Duodenal mucosa (tissue), 2 donors: ENCODE data around the gene PDGFD.

Source experiments
- H3K27ac ChIP-seq: one replicate; pipeline ENCODE4 v1.7.0; 2013; ENCODE audit warnings: low read depth, low read length
- H3K27me3 ChIP-seq, 2 donors: one replicate each; pipeline ENCODE4 v1.7.0; 2013; ENCODE audit warnings: low read length in 2 of 2, control low read depth in 1 of 2; ENCODE audit not compliant: insufficient read depth in 2 of 2, control insufficient read depth in 1 of 2
- H3K36me3 ChIP-seq, 2 donors: one replicate each; pipeline ENCODE4 v1.7.0; 2013; ENCODE audit warnings: low read length in 2 of 2, control low read depth in 1 of 2; ENCODE audit not compliant: insufficient read depth in 2 of 2, control insufficient read depth in 1 of 2
- H3K4me1 ChIP-seq, 2 donors: one replicate each; pipeline ENCODE4 v1.7.0; 2013; ENCODE audit warnings: low read length in 2 of 2, control low read depth in 1 of 2; ENCODE audit not compliant: insufficient read depth in 2 of 2, control insufficient read depth in 1 of 2
- H3K4me3 ChIP-seq, 2 donors: one replicate each; pipeline ENCODE4 v1.7.0; 2013; ENCODE audit warnings: low read length in 2 of 2, low read depth in 1 of 2
- H3K9ac ChIP-seq, 2 donors: one replicate each; pipeline ENCODE4 v1.7.0; 2013; ENCODE audit warnings: low read length in 2 of 2, low read depth in 1 of 2
- H3K9me3 ChIP-seq, 2 donors: one replicate each; pipeline ENCODE4 v1.7.0; 2013; ENCODE audit warnings: low read length in 2 of 2, control low read depth in 1 of 2; ENCODE audit not compliant: control insufficient read depth in 1 of 2

Gene PDGFD

GRCh38 chr11:103894673-103895072, 269.3 kb downstream of the PDGFD start:
- Histone ChIP-seq H3K27ac (no peak overlapping the region), H3K9me3 (peaks cover 0 to 3% of the 10 kb centered on the region in 2 donors), H3K36me3 (no peaks in the 10 kb centered on the region), H3K4me1 (no peaks in the 10 kb centered on the region), H3K4me3 (no peak overlapping the region), H3K9ac (no peak overlapping the region), H3K27me3 (no peaks in the 10 kb centered on the region)

- Histone ChIP-seq H3K4me3 (no peak overlapping the region), H3K27ac (no peak overlapping the region), H3K36me3 (no peaks in the 10 kb centered on the region), H3K9me3 (peaks cover 0 to 3% of the 10 kb centered on the region in 2 donors), H3K4me1 (no peaks in the 10 kb centered on the region), H3K9ac (no peak overlapping the region), H3K27me3 (no peaks in the 10 kb centered on the region)
Measured at GRCh38 chr11:103894034-103894433, 269.9 kb downstream of the PDGFD start.

GRCh38 chr11:103893371-103893770, 270.6 kb downstream of the PDGFD start:
- peaks cover 0 to 3% of the 10 kb centered on the region in 2 donors for H3K9me3 ChIP-seq
- H3K27me3 ChIP-seq = no peaks in the 10 kb centered on the region
- no peaks in the 10 kb centered on the region for H3K36me3 ChIP-seq
- no peak overlapping the region for H3K4me3 ChIP-seq
- no peak overlapping the region for H3K9ac ChIP-seq
- H3K4me1 ChIP-seq = no peaks in the 10 kb centered on the region
- H3K27ac ChIP-seq = no peak overlapping the region

- no peak overlapping the region for H3K27ac ChIP-seq
- no peak overlapping the region for H3K9ac ChIP-seq
- peaks cover 0 to 3% of the 10 kb centered on the region in 2 donors for H3K9me3 ChIP-seq
- H3K36me3 ChIP-seq = no peaks in the 10 kb centered on the region
- H3K4me1 ChIP-seq = no peaks in the 10 kb centered on the region
- H3K27me3 ChIP-seq = no peaks in the 10 kb centered on the region
- no peak overlapping the region for H3K4me3 ChIP-seq
Measured at GRCh38 chr11:103892603-103893002, 271.3 kb downstream of the PDGFD start.

GRCh38 chr11:103890654-103891053, 273.3 kb downstream of the PDGFD start:
- Histone ChIP-seq H3K27ac (no peak overlapping the region), H3K4me1 (no peaks in the 10 kb centered on the region), H3K9me3 (peaks cover 0 to 3% of the 10 kb centered on the region in 2 donors), H3K36me3 (no peaks in the 10 kb centered on the region), H3K4me3 (no peak overlapping the region), H3K27me3 (no peaks in the 10 kb centered on the region), H3K9ac (no peak overlapping the region)

- H3K27me3 ChIP-seq = no peaks in the 10 kb centered on the region
- H3K4me1 ChIP-seq = no peaks in the 10 kb centered on the region
- H3K36me3 ChIP-seq = no peaks in the 10 kb centered on the region
- H3K9me3 ChIP-seq = peaks cover 0 to 3% of the 10 kb centered on the region in 2 donors
- H3K9ac ChIP-seq = no peak overlapping the region
- no peak overlapping the region for H3K27ac ChIP-seq
- no peak overlapping the region for H3K4me3 ChIP-seq
Measured at GRCh38 chr11:103889679-103890078, 274.3 kb downstream of the PDGFD start.

- no peaks in the 10 kb centered on the region for H3K4me1 ChIP-seq
- no peaks in the 10 kb centered on the region for H3K36me3 ChIP-seq
- H3K9me3 ChIP-seq = peaks cover 0 to 3% of the 10 kb centered on the region in 2 donors
- H3K4me3 ChIP-seq = no peak overlapping the region
- H3K27me3 ChIP-seq = no peaks in the 10 kb centered on the region
- H3K27ac ChIP-seq = no peak overlapping the region
- no peak overlapping the region for H3K9ac ChIP-seq
Measured at GRCh38 chr11:103888541-103888951, 275.4 kb downstream of the PDGFD start.

GRCh38 chr11:103887001-103887658, 276.8 kb downstream of the PDGFD start:
- H3K4me1 ChIP-seq = no peaks in the 10 kb centered on the region
- H3K4me3 ChIP-seq = no peak overlapping the region
- H3K9me3 ChIP-seq = peaks cover 0 to 3% of the 10 kb centered on the region in 2 donors
- no peak overlapping the region for H3K9ac ChIP-seq
- H3K36me3 ChIP-seq = no peaks in the 10 kb centered on the region
- H3K27ac ChIP-seq = no peak overlapping the region
- no peaks in the 10 kb centered on the region for H3K27me3 ChIP-seq

GRCh38 chr11:103883856-103884255, 280.1 kb downstream of the PDGFD start:
- no peaks in the 10 kb centered on the region for H3K27me3 ChIP-seq
- H3K27ac ChIP-seq = no peak overlapping the region
- H3K36me3 ChIP-seq = no peaks in the 10 kb centered on the region
- no peaks in the 10 kb centered on the region for H3K4me1 ChIP-seq
- no peak overlapping the region for H3K4me3 ChIP-seq
- no peaks in the 10 kb centered on the region for H3K9me3 ChIP-seq
- H3K9ac ChIP-seq = no peak overlapping the region

- Histone ChIP-seq H3K9me3 (no peaks in the 10 kb centered on the region), H3K27ac (no peak overlapping the region), H3K4me3 (no peak overlapping the region), H3K4me1 (no peaks in the 10 kb centered on the region), H3K36me3 (no peaks in the 10 kb centered on the region), H3K27me3 (no peaks in the 10 kb centered on the region), H3K9ac (no peak overlapping the region)
Measured at GRCh38 chr11:103883291-103883690, 280.7 kb downstream of the PDGFD start.
